ENCODE data around the gene CLCN7. TPM values are rescaled to one million over a fixed set of nuclear protein-coding genes. Genes with fewer than 3 reads are reported as not detected.

The CLCN7 gene
- total and polyA plus RNA-seq, 9 of the 15 experiments (the other 6 are each of a cell fraction or from before 2014, with no cell fraction given), result 0.06 to 126 (median 18.7) TPM

GRCh38 chr16:1461146-1461545 is 13.7 kb downstream of the CLCN7 start:
- no TSS peak for BruUV-seq (replicated peaks)
- FAIRE-seq (no peak), DNase-seq (ENCODE audit: extremely low read depth in 1 of 4, low spot score in 3 of 4) (no peak), ATAC-seq (no peak)
- Histone ChIP-seq H3K9me3 (replicated peaks; ENCODE audit: control insufficient read depth, insufficient read depth, low read depth, low read length) (no peaks in the 10 kb centered on the region), H3K36me3 (ENCODE audit: control insufficient read depth, insufficient read depth, low read length) (peaks cover 50% of the 10 kb centered on the region; the same call in 2 of the 3 replicates), H3K79me2 (ENCODE audit: control insufficient read depth, insufficient read depth, low read length) (peaks cover 3% of the 10 kb centered on the region; the same call in 1 of the 3 replicates), H3K4me2 (ENCODE audit: insufficient read depth, low read length) (no peak overlapping the region), H3K27ac (ENCODE audit: extremely low read depth, low read depth, low read length) (no peak overlapping the region), H3K9me1 (ENCODE audit: control insufficient read depth, insufficient read depth, low read length) (peaks cover 2% of the 10 kb centered on the region), H3K27me3 (ENCODE audit: control insufficient read depth in 2 of 2, insufficient read depth in 2 of 2, low read length in 2 of 2) (no peaks in the 10 kb centered on the region), H3K4me1 (replicated peaks in 1 of 2; ENCODE audit: control insufficient read depth in 2 of 2, insufficient read depth in 2 of 2, low read length in 2 of 2) (peaks cover 0 to 25% of the 10 kb centered on the region in 2 experiments; a peak in 2 of 5 replicates), H3K4me3 (no peak overlapping the region), H2AFZ (ENCODE audit: low read depth, low read length) (no peak overlapping the region), H4K20me1 (replicated peaks; ENCODE audit: control insufficient read depth, insufficient read depth, low read length) (0 out of 2 replicates have a peak, but pooled peaks cover 5% of the 10 kb centered on the region), H3K9ac (ENCODE audit: insufficient read depth in 1 of 2, low read depth in 2 of 2, low read length in 2 of 2) (no peak overlapping the region)
- no peak for TF ChIP-seq DMBX1 (CRISPR knock-in tag; IDR thresholded peaks at IDR 0.05; ENCODE audit: borderline replicate concordance)
- TF ChIP-seq ZNF77 (CRISPR knock-in tag; IDR thresholded peaks at IDR 0.05), result no peak
- TF ChIP-seq GABPB1 (CRISPR knock-in tag; IDR thresholded peaks at IDR 0.05), result no peak
- no peak for TF ChIP-seq RNF2 (IDR thresholded peaks at IDR 0.05)
- no peak for TF ChIP-seq CBX1 (IDR thresholded peaks at IDR 0.05; ENCODE audit: low read depth)
- ChIA-PET CTCF (ENCODE audit: low intra/inter-chr PET ratio) (no interaction called here), POLR2A (interaction anchor here (1.5 kb wide), 1 partner anchor 12 kb away, joined by 5 read pairs; no protein-coding TSS in a partner anchor)
- 96% methylated on average over 3 of the region's 24 CpGs for WGBS (ENCODE audit: insufficient coverage, low coverage, missing lambda C conversion rate)
- in situ Hi-C loops (cut with MboI), result no loop called here
- intact Hi-C loops (cut with micrococcal nuclease), result no loop called here

- Histone ChIP-seq H3K9ac (ENCODE audit: insufficient read depth in 1 of 2, low read depth in 2 of 2, low read length in 2 of 2) (no peak overlapping the region; a peak in 1 of 4 replicates), H3K9me1 (ENCODE audit: control insufficient read depth, insufficient read depth, low read length) (peaks cover 2% of the 10 kb centered on the region), H3K4me2 (ENCODE audit: insufficient read depth, low read length) (no peak overlapping the region), H2AFZ (ENCODE audit: low read depth, low read length) (no peak overlapping the region), H3K36me3 (ENCODE audit: control insufficient read depth, insufficient read depth, low read length) (peaks cover 54% of the 10 kb centered on the region; the same call in 2 of the 3 replicates), H3K79me2 (ENCODE audit: control insufficient read depth, insufficient read depth, low read length) (peaks cover under 1% of the 10 kb centered on the region; the same call in 1 of the 3 replicates), H3K4me1 (replicated peaks in 1 of 2; ENCODE audit: control insufficient read depth in 2 of 2, insufficient read depth in 2 of 2, low read length in 2 of 2) (peaks cover 0 to 20% of the 10 kb centered on the region in 2 experiments; a peak in 2 of 5 replicates), H4K20me1 (replicated peaks; ENCODE audit: control insufficient read depth, insufficient read depth, low read length) (0 out of 2 replicates have a peak, but pooled peaks cover 5% of the 10 kb centered on the region), H3K4me3 (no peak overlapping the region), H3K27me3 (ENCODE audit: control insufficient read depth in 2 of 2, insufficient read depth in 2 of 2, low read length in 2 of 2) (no peaks in the 10 kb centered on the region), H3K27ac (ENCODE audit: extremely low read depth, low read depth, low read length) (no peak overlapping the region), H3K9me3 (replicated peaks; ENCODE audit: control insufficient read depth, insufficient read depth, low read depth, low read length) (no peaks in the 10 kb centered on the region)
- intact Hi-C loops (cut with micrococcal nuclease) (no loop called here), in situ Hi-C loops (cut with MboI) (no loop called here)
- POLR2A ChIA-PET, result interaction anchor here (1.5 kb wide), 1 partner anchor 13 kb away, joined by 5 read pairs; no protein-coding TSS in a partner anchor
- 86% methylated on average over 18 of the region's 30 CpGs for WGBS (ENCODE audit: insufficient coverage, low coverage, missing lambda C conversion rate)
- CTCF ChIA-PET (ENCODE audit: low intra/inter-chr PET ratio), result no interaction called here
- no TSS peak for BruUV-seq (replicated peaks)
- FAIRE-seq (no peak), DNase-seq (ENCODE audit: extremely low read depth in 1 of 4, low spot score in 3 of 4) (no peak), ATAC-seq (no peak)
- TF ChIP-seq ELF1 (tag; IDR thresholded peaks at IDR 0.05), result no peak
Measured at GRCh38 chr16:1460602-1461138, 14.2 kb downstream of the CLCN7 start.

Data from K562 (cell line).